H9 (cell line): ENCODE data around the gene PJA1. TPM values are rescaled to one million over a fixed set of nuclear protein-coding genes. Genes with fewer than 3 reads are reported as not detected.

Experiments used
- DNase-seq: peaks from one replicate; pipeline ENCODE4 v3.0.0-alpha.2; 2017
- H2AFZ ChIP-seq: one replicate; pipeline ENCODE4 v1.6.1; 2013; ENCODE audit warnings: mild to moderate bottlenecking, low read length, control low read depth, moderate library complexity
- H2AK5ac ChIP-seq: 2 replicates; pipeline ENCODE4 v1.6.1; 2013; ENCODE audit warnings: low read length, control low read depth, mixed read lengths; ENCODE audit not compliant: insufficient read length
- H2BK120ac ChIP-seq: one replicate; pipeline ENCODE4 v1.6.1; 2013; ENCODE audit warnings: low read depth, mild to moderate bottlenecking, low read length, control low read depth, inconsistent platforms; ENCODE audit not compliant: poor library complexity, severe bottlenecking
- H2BK12ac ChIP-seq: 2 replicates; pipeline ENCODE4 v1.6.1; 2013; ENCODE audit warnings: low read length, control low read depth, mixed read lengths, low read depth; ENCODE audit not compliant: insufficient read length
- H2BK15ac ChIP-seq: 2 replicates; pipeline ENCODE4 v1.6.1; 2013; ENCODE audit warnings: low read depth, low read length, control low read depth
- H2BK20ac ChIP-seq: one replicate; pipeline ENCODE4 v1.6.1; 2013; ENCODE audit warnings: low read depth, mild to moderate bottlenecking, low read length, control low read depth, inconsistent platforms; ENCODE audit not compliant: poor library complexity, severe bottlenecking
- H2BK5ac ChIP-seq: 2 replicates; pipeline ENCODE4 v1.6.1; 2013; ENCODE audit warnings: low read length, control low read depth, mixed read lengths; ENCODE audit not compliant: insufficient read length
- H3K14ac ChIP-seq: 2 replicates; pipeline ENCODE4 v1.6.1; 2013; ENCODE audit warnings: low read length, control low read depth; ENCODE audit not compliant: insufficient read depth
- H3K18ac ChIP-seq: 2 replicates; pipeline ENCODE4 v1.6.1; 2013; ENCODE audit warnings: low read depth, mild to moderate bottlenecking, mixed read lengths, low read length, control low read depth; ENCODE audit not compliant: insufficient read length
- H3K23ac ChIP-seq: 2 replicates; pipeline ENCODE4 v1.6.1; 2013; ENCODE audit warnings: low read length, control low read depth, mixed read lengths, low read depth; ENCODE audit not compliant: insufficient read length
- H3K23me2 ChIP-seq: 2 replicates; pipeline ENCODE4 v1.6.1; 2013; ENCODE audit warnings: low read depth, mild to moderate bottlenecking, mixed read lengths, low read length, control low read depth; ENCODE audit not compliant: insufficient read length, poor library complexity, severe bottlenecking
- H3K27ac ChIP-seq: 2 replicates; pipeline ENCODE4 v1.5.1; 2013; ENCODE audit warnings: low read length, control low read depth, mixed read lengths, low read depth; ENCODE audit not compliant: insufficient read length
- H3K27me3 ChIP-seq: 2 replicates; pipeline ENCODE4 v1.6.1; 2013; ENCODE audit warnings: low read length, control low read depth, inconsistent platforms; ENCODE audit not compliant: insufficient read depth
- H3K4ac ChIP-seq: 2 replicates; pipeline ENCODE4 v1.6.1; 2013; ENCODE audit warnings: low read depth, mild to moderate bottlenecking, control low read depth, inconsistent platforms, low read length, moderate library complexity
- H3K4me1 ChIP-seq: 2 replicates; pipeline ENCODE4 v1.6.1; 2013; ENCODE audit warnings: low read length, control low read depth, inconsistent platforms; ENCODE audit not compliant: insufficient read depth
- H3K4me2 ChIP-seq: 2 replicates; pipeline ENCODE4 v1.6.1; 2013; ENCODE audit warnings: low read length, control low read depth, mixed read lengths; ENCODE audit not compliant: insufficient read length, insufficient read depth
- H3K56ac ChIP-seq: 2 replicates; pipeline ENCODE4 v1.6.1; 2013; ENCODE audit warnings: low read depth, mild to moderate bottlenecking, mixed read lengths, low read length, control low read depth; ENCODE audit not compliant: insufficient read length
- H3K79me1 ChIP-seq: 2 replicates; pipeline ENCODE4 v1.6.1; 2013; ENCODE audit warnings: low read depth, mild to moderate bottlenecking, moderate library complexity, low read length, control low read depth, inconsistent platforms; ENCODE audit not compliant: insufficient read depth, poor library complexity, severe bottlenecking
- H3K79me2 ChIP-seq: 2 replicates; pipeline ENCODE4 v1.6.1; 2013; ENCODE audit warnings: low read length, control low read depth, inconsistent platforms; ENCODE audit not compliant: insufficient read depth
- H3K9ac ChIP-seq: 2 replicates; pipeline ENCODE4 v1.6.1; 2013; ENCODE audit warnings: low read length, control low read depth, mixed read lengths; ENCODE audit not compliant: insufficient read length; ENCODE audit errors: extremely low read depth
- H3K9me3 ChIP-seq: one replicate; pipeline ENCODE4 v1.6.1; 2013; ENCODE audit warnings: low read depth, low read length, inconsistent platforms; ENCODE audit not compliant: control insufficient read depth
- H3T11ph ChIP-seq: one replicate; pipeline ENCODE4 v1.6.1; 2013; ENCODE audit warnings: mild to moderate bottlenecking, low read length, control low read depth, inconsistent platforms
- H4K20me1 ChIP-seq: one replicate; pipeline ENCODE4 v1.6.1; 2013; ENCODE audit not compliant: control insufficient read depth, insufficient read length, insufficient read depth
- H4K5ac ChIP-seq: 2 replicates; pipeline ENCODE4 v1.6.1; 2013; ENCODE audit warnings: low read depth, mild to moderate bottlenecking, mixed read lengths, low read length, control low read depth; ENCODE audit not compliant: insufficient read length
- H4K8ac ChIP-seq: replicated peaks from 2 replicates; pipeline ENCODE4 v1.6.1; 2013; ENCODE audit warnings: low read length, control low read depth, mixed read lengths, low read depth; ENCODE audit not compliant: insufficient read length
- H4K91ac ChIP-seq: 2 replicates; pipeline ENCODE4 v1.6.1; 2013; ENCODE audit warnings: low read depth, mild to moderate bottlenecking, moderate library complexity, mixed read lengths, low read length, control low read depth; ENCODE audit not compliant: insufficient read length
- H3K27ac Mint-ChIP-seq, 3 experiments: 2 replicates in 2 of 3; 3 replicates in 1 of 3; pipeline ENCODE4 v1.8.0; 2020 to 2021; ENCODE audit warnings: mixed read lengths in 3 of 3, mild to moderate bottlenecking in 1 of 3, moderate library complexity in 1 of 3
- H3K27me3 Mint-ChIP-seq: 2 replicates; pipeline ENCODE4 v1.8.0; 2021; ENCODE audit warnings: low read depth, mild to moderate bottlenecking, moderate library complexity, mixed read lengths
- H3K36me3 Mint-ChIP-seq, 3 experiments: 2 replicates in 2 of 3; 3 replicates in 1 of 3; pipeline ENCODE4 v1.8.0; 2020 to 2021; ENCODE audit warnings: low read depth in 3 of 3, mixed read lengths in 3 of 3; ENCODE audit not compliant: insufficient read depth in 1 of 3
- H3K4me1 Mint-ChIP-seq, 2 experiments: 2 replicates each; pipeline ENCODE4 v1.8.0; 2020; ENCODE audit warnings: mixed read lengths in 2 of 2
- H3K4me3 Mint-ChIP-seq, 2 experiments: 2 replicates in 1 of 2; 3 replicates in 1 of 2; pipeline ENCODE4 v1.8.0; 2020 to 2021; ENCODE audit warnings: mild to moderate bottlenecking in 2 of 2, mixed read lengths in 2 of 2, moderate library complexity in 1 of 2
- H3K9me3 Mint-ChIP-seq, 2 experiments: 2 replicates in 1 of 2; 3 replicates in 1 of 2; pipeline ENCODE4 v1.8.0; 2020; ENCODE audit warnings: mild to moderate bottlenecking in 2 of 2, mixed read lengths in 2 of 2, moderate library complexity in 1 of 2
- WGBS: extraction: QIAGEN DNeasy Blood & Tissue Kit; methylation state at CpG from one replicate; pipeline ENCODE4 v1.1.7; 2013; ENCODE audit warnings: missing lambda C conversion rate, low lambda C conversion rate, mixed read lengths; ENCODE audit not compliant: insufficient read length; ENCODE audit errors: extremely low coverage; 5-methylcytosine and 5-hydroxymethylcytosine counted together
- total RNA-seq: library from RNA; stranded (reverse); gene quantifications from 2 replicates; pipeline ENCODE4 v1.2.1, GENCODE V29; 2021
- TF ChIP-seq, protein P1 (sequence below): fragments of 200-600 bp; sonication (generic); conservative IDR thresholded peaks from 3 replicates; pipeline ENCODE4 v1.8.0; 2021; ENCODE audit warnings: antibody characterized with exemption, mild to moderate bottlenecking

PJA1 gene
- total RNA-seq, 1 experiment from 2014 or later: 41.4 TPM

GRCh38 chrX:69161786-69162349 is 3.4 kb downstream of the PJA1 start:
- H3K4ac ChIP-seq: no peak overlapping the region
- H3K18ac ChIP-seq: no peak overlapping the region
- H3K4me2 ChIP-seq: no peak overlapping the region
- no peak overlapping the region for H4K5ac ChIP-seq
- H2BK20ac ChIP-seq: no peak overlapping the region
- peaks cover 70 to 72% of the 10 kb centered on the region in 2 experiments for H3K9me3 Mint-ChIP-seq
- no peak overlapping the region for H3K56ac ChIP-seq
- no peak overlapping the region; a peak in 1 of 7 replicates for H3K27ac Mint-ChIP-seq
- H2BK5ac ChIP-seq: no peak overlapping the region
- no peak overlapping the region for H3K23ac ChIP-seq
- H3K79me1 ChIP-seq: no peaks in the 10 kb centered on the region
- H2AK5ac ChIP-seq: no peak overlapping the region
- H3K4me1 ChIP-seq: no peaks in the 10 kb centered on the region
- H3K27ac ChIP-seq: no peak overlapping the region
- H3T11ph ChIP-seq: no peak overlapping the region
- H3K27me3 Mint-ChIP-seq: peaks cover 1% of the 10 kb centered on the region; the same call in 1 of the 2 replicates
- no CpG with 5 or more reads among the region's 26 CpGs for WGBS
- peaks cover 16 to 29% of the 10 kb centered on the region in 2 experiments for H3K4me1 Mint-ChIP-seq
- no peak for DNase-seq
- peaks cover 28 to 43% (median 29%) of the 10 kb centered on the region in 3 experiments for H3K36me3 Mint-ChIP-seq
- no peak overlapping the region for H4K8ac ChIP-seq
- no peaks in the 10 kb centered on the region for H3K27me3 ChIP-seq
- no peak overlapping the region for H4K91ac ChIP-seq
- no peaks in the 10 kb centered on the region for H3K9me3 ChIP-seq
- no peak overlapping the region for H2AFZ ChIP-seq
- H3K23me2 ChIP-seq: no peaks in the 10 kb centered on the region
- H3K14ac ChIP-seq: no peak overlapping the region
- H3K4me3 Mint-ChIP-seq: no peak overlapping the region
- H4K20me1 ChIP-seq: no peaks in the 10 kb centered on the region
- no peak overlapping the region for H2BK15ac ChIP-seq
- H2BK120ac ChIP-seq: no peak overlapping the region
- TF ChIP-seq, protein P1, sequence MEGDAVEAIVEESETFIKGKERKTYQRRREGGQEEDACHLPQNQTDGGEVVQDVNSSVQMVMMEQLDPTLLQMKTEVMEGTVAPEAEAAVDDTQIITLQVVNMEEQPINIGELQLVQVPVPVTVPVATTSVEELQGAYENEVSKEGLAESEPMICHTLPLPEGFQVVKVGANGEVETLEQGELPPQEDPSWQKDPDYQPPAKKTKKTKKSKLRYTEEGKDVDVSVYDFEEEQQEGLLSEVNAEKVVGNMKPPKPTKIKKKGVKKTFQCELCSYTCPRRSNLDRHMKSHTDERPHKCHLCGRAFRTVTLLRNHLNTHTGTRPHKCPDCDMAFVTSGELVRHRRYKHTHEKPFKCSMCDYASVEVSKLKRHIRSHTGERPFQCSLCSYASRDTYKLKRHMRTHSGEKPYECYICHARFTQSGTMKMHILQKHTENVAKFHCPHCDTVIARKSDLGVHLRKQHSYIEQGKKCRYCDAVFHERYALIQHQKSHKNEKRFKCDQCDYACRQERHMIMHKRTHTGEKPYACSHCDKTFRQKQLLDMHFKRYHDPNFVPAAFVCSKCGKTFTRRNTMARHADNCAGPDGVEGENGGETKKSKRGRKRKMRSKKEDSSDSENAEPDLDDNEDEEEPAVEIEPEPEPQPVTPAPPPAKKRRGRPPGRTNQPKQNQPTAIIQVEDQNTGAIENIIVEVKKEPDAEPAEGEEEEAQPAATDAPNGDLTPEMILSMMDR: no peak
- no peak overlapping the region for H2BK12ac ChIP-seq
- H3K9ac ChIP-seq: no peak overlapping the region
- no peaks in the 10 kb centered on the region for H3K79me2 ChIP-seq
